RWPE2 (cell line): ENCODE measurements around the gene TMX2.
A peak's percentile ranks its signal among the peaks of the same experiment; 100 is the strongest.

ENCODE experiments used
- ATAC-seq: fragments of 200-7000 bp; cut with Tn5 transposase; 3 replicates; pipeline ENCODE4 v1.9.1; 2021; ENCODE audit warnings: low read depth
- DNase-seq: peaks from one replicate; pipeline ENCODE4 v3.0.0-alpha.2; 2020; ENCODE audit warnings: low spot score
- H3K27ac ChIP-seq: fragments of 450-650 bp; 2 replicates; pipeline ENCODE4 v1.5.1; 2017; ENCODE audit warnings: mild to moderate bottlenecking; ENCODE audit not compliant: poor library complexity, severe bottlenecking
- H3K27me3 ChIP-seq: fragments of 250-450 bp; sonication (Bioruptor Pico); 2 replicates; pipeline ENCODE4 v1.5.1; 2021; ENCODE audit warnings: mild to moderate bottlenecking, moderate library complexity; ENCODE audit not compliant: insufficient read depth, poor library complexity, severe bottlenecking
- H3K36me3 ChIP-seq: fragments of 250-450 bp; sonication (Bioruptor Pico); 2 replicates; pipeline ENCODE4 v1.5.1; 2020; ENCODE audit warnings: low read depth, mild to moderate bottlenecking, moderate library complexity
- H3K4me1 ChIP-seq: fragments of 250-450 bp; sonication (Bioruptor Pico); 2 replicates; pipeline ENCODE4 v1.5.1; 2021; ENCODE audit warnings: mild to moderate bottlenecking, moderate library complexity; ENCODE audit not compliant: insufficient read depth, poor library complexity, severe bottlenecking
- H3K4me3 ChIP-seq: fragments of 250-450 bp; sonication (Bioruptor Pico); 2 replicates; pipeline ENCODE4 v1.5.1; 2021; ENCODE audit warnings: mild to moderate bottlenecking, moderate library complexity; ENCODE audit not compliant: severe bottlenecking
- H3K9me3 ChIP-seq: fragments of 250-450 bp; sonication (Bioruptor Pico); 2 replicates; pipeline ENCODE4 v1.5.1; 2021; ENCODE audit warnings: mild to moderate bottlenecking, moderate library complexity; ENCODE audit not compliant: severe bottlenecking
- TF ChIP-seq, protein P1 (sequence below): fragments of 450-650 bp; IDR thresholded peaks from one replicate; pipeline ENCODE4 v1.5.1; 2017; ENCODE audit warnings: mild to moderate bottlenecking, moderate library complexity; ENCODE audit not compliant: poor library complexity, severe bottlenecking

TMX2 gene

GRCh38 chr11:57728829-57729228 lies 16.4 kb downstream of the TMX2 start:
- H3K27ac ChIP-seq: no peak overlapping the region
- peaks cover 27% of the 10 kb centered on the region for H3K4me1 ChIP-seq
- no peaks in the 10 kb centered on the region for H3K9me3 ChIP-seq
- H3K36me3 ChIP-seq: peaks cover 11% of the 10 kb centered on the region
- ATAC-seq (no peak), DNase-seq (no peak)
- H3K27me3 ChIP-seq: no peaks in the 10 kb centered on the region
- H3K4me3 ChIP-seq: no peak overlapping the region
- TF ChIP-seq, protein P1, sequence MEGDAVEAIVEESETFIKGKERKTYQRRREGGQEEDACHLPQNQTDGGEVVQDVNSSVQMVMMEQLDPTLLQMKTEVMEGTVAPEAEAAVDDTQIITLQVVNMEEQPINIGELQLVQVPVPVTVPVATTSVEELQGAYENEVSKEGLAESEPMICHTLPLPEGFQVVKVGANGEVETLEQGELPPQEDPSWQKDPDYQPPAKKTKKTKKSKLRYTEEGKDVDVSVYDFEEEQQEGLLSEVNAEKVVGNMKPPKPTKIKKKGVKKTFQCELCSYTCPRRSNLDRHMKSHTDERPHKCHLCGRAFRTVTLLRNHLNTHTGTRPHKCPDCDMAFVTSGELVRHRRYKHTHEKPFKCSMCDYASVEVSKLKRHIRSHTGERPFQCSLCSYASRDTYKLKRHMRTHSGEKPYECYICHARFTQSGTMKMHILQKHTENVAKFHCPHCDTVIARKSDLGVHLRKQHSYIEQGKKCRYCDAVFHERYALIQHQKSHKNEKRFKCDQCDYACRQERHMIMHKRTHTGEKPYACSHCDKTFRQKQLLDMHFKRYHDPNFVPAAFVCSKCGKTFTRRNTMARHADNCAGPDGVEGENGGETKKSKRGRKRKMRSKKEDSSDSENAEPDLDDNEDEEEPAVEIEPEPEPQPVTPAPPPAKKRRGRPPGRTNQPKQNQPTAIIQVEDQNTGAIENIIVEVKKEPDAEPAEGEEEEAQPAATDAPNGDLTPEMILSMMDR: no peak

GRCh38 chr11:57729479-57729878 lies 17.1 kb downstream of the TMX2 start:
- Histone ChIP-seq H3K36me3 (peaks cover 16% of the 10 kb centered on the region), H3K4me1 (peaks cover 27% of the 10 kb centered on the region), H3K27me3 (no peaks in the 10 kb centered on the region), H3K27ac (no peak overlapping the region), H3K9me3 (no peaks in the 10 kb centered on the region), H3K4me3 (no peak overlapping the region)
- no peak for DNase-seq
- TF ChIP-seq, protein P1: no peak
- no peak for ATAC-seq

GRCh38 chr11:57732661-57733060 lies 20.3 kb downstream of the TMX2 start:
- peak overlapping the region; percentile 53 for H3K27ac ChIP-seq
- H3K4me1 ChIP-seq: peaks cover 21% of the 10 kb centered on the region
- no peak overlapping the region for H3K4me3 ChIP-seq
- peaks cover 24% of the 10 kb centered on the region for H3K36me3 ChIP-seq
- H3K27me3 ChIP-seq: no peaks in the 10 kb centered on the region
- H3K9me3 ChIP-seq: no peaks in the 10 kb centered on the region
- ATAC-seq (no peak), DNase-seq (no peak)
- TF ChIP-seq, protein P1: no peak

GRCh38 chr11:57735619-57736298 lies 23.4 kb downstream of the TMX2 start:
- no peak overlapping the region for H3K4me3 ChIP-seq
- TF ChIP-seq, protein P1: no peak
- no peak for DNase-seq
- no peaks in the 10 kb centered on the region for H3K27me3 ChIP-seq
- H3K27ac ChIP-seq: no peak overlapping the region
- H3K4me1 ChIP-seq: peaks cover 21% of the 10 kb centered on the region
- H3K36me3 ChIP-seq: peaks cover 44% of the 10 kb centered on the region
- ATAC-seq: no peak
- no peaks in the 10 kb centered on the region for H3K9me3 ChIP-seq
